ENCODE results near the gene SLC1A3. TPM values are rescaled to one million over a fixed set of nuclear protein-coding genes. Genes with fewer than 3 reads are reported as not detected.

SLC1A3 gene
- total RNA-seq, 6 donors from 2014 or later = 22.4 to 235 (median 42.0) TPM

DNA sequence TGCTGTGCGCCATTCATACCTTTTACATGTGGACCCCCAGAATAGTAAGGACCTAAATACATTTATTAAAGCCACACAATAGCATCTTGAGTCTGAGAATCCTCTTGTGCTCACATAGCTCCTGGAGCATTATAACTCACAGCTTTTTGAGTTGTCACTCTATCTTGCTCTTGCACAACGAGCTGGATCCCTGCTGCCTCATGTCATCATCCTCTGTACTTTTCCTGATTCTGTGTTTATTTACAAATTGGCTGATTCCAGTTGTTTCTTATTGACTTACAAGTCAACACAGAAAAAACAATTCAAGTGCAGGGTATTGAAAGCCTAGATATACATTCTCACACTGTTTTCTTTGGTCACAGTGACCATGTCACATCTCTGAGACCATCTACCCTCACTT, 112.9 kb downstream of the SLC1A3 start:
- no peak overlapping the region for H3K27ac ChIP-seq
- DNase-seq = no peak
- 57 to 59% methylated on average over 2 of the region's 2 CpGs for WGBS, 2 donors

DNA sequence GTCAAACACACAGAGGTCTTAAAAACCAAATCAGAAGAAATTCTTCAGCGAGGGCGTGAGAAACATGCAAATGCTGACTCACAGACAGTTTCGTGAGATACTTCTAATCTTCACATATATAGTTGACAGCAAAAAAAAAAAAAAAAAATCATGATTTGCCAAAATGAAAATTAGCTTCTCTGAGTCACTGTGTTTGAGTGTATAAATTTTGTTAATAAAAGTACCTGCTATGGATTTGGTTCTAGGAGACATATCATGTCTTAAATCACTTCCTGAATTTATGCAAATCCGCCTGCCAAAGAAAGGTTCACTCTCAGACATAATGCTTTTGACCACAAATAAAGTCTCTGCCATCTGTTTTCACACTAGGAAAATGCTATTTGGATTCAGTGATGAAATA, 114.3 kb downstream of the SLC1A3 start:
- H3K27ac ChIP-seq = no peak overlapping the region
- TF ChIP-seq, protein P1, sequence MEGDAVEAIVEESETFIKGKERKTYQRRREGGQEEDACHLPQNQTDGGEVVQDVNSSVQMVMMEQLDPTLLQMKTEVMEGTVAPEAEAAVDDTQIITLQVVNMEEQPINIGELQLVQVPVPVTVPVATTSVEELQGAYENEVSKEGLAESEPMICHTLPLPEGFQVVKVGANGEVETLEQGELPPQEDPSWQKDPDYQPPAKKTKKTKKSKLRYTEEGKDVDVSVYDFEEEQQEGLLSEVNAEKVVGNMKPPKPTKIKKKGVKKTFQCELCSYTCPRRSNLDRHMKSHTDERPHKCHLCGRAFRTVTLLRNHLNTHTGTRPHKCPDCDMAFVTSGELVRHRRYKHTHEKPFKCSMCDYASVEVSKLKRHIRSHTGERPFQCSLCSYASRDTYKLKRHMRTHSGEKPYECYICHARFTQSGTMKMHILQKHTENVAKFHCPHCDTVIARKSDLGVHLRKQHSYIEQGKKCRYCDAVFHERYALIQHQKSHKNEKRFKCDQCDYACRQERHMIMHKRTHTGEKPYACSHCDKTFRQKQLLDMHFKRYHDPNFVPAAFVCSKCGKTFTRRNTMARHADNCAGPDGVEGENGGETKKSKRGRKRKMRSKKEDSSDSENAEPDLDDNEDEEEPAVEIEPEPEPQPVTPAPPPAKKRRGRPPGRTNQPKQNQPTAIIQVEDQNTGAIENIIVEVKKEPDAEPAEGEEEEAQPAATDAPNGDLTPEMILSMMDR (IDR thresholded peaks at IDR 0.05) = no peak
- no peak for TF ChIP-seq POLR2A (IDR thresholded peaks at IDR 0.05)
- TF ChIP-seq EP300 (IDR thresholded peaks at IDR 0.05) = no peak
- no peak for TF ChIP-seq POLR2AphosphoS5 (IDR thresholded peaks at IDR 0.05)
- 78 to 83% methylated on average over 4 of the region's 4 CpGs for WGBS, 2 donors
- H3K36me3 ChIP-seq = no peaks in the 10 kb centered on the region
- DNase-seq (no peak), ATAC-seq (ENCODE audit: low FRiP score in 2 of 2) (no peak)
- no peak overlapping the region for H3K4me3 ChIP-seq
- H3K4me1 ChIP-seq = peaks cover 0 to 6% (median 0%) of the 10 kb centered on the region in 4 donors
- no peaks in the 10 kb centered on the region for H3K9me3 ChIP-seq
- H3K27me3 ChIP-seq = no peaks in the 10 kb centered on the region

More for the DNA sequence above, 112.9 kb downstream of the SLC1A3 start:
- TF ChIP-seq POLR2AphosphoS5 (IDR thresholded peaks at IDR 0.05) (no peak), EP300 (IDR thresholded peaks at IDR 0.05) (no peak), POLR2A (IDR thresholded peaks at IDR 0.05) (no peak)
- TF ChIP-seq, protein P1 (IDR thresholded peaks at IDR 0.05) = no peak
- Histone ChIP-seq H3K27me3 (no peaks in the 10 kb centered on the region), H3K36me3 (no peaks in the 10 kb centered on the region), H3K9me3 (no peaks in the 10 kb centered on the region), H3K4me1 (peaks cover 0 to 6% (median 0%) of the 10 kb centered on the region in 4 donors), H3K4me3 (no peak overlapping the region)
- ATAC-seq (ENCODE audit: low FRiP score in 2 of 2) = no peak

DNA sequence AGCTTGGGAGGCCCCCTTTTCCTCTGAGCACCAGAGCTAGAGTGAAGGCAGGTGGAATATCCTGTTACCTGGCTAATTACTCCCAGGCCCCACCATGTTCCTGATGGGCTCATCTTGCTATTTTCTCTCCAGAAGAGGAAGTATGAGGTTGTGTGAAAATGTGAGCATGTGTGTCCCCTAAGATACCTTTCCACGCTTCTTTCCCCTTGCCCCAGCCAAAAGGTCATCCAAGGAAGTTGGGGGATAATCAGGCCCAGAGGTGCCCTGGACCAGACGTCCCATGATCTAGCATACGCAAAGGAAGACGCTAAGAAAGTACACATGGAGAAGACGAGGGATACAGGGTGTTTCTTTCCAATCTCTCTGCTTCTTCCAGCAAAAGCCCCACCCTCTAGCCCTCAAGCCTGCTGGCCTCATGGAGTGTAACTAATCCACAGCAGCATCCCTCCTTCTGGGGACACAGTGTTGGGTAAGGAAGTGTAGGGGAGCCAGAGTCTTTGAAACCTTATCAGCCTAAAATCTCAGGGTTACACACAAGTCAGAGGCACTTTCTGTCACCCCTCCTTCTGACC, 115.3 kb downstream of the SLC1A3 start:
- no peaks in the 10 kb centered on the region for H3K9me3 ChIP-seq
- H3K27ac ChIP-seq = no peak overlapping the region
- 70 to 78% methylated on average over 5 of the region's 5 CpGs for WGBS, 2 donors
- H3K27me3 ChIP-seq = no peaks in the 10 kb centered on the region
- DNase-seq (no peak), ATAC-seq (ENCODE audit: low FRiP score in 2 of 2) (no peak)
- H3K4me1 ChIP-seq = peaks cover 0 to 6% (median 0%) of the 10 kb centered on the region in 4 donors
- no peak for TF ChIP-seq POLR2AphosphoS5 (IDR thresholded peaks at IDR 0.05)
- no peak for TF ChIP-seq EP300 (IDR thresholded peaks at IDR 0.05)
- TF ChIP-seq, protein P1 (IDR thresholded peaks at IDR 0.05) = no peak
- no peak for TF ChIP-seq POLR2A (IDR thresholded peaks at IDR 0.05)
- no peaks in the 10 kb centered on the region for H3K36me3 ChIP-seq
- no peak overlapping the region for H3K4me3 ChIP-seq

GRCh38 chr5:36722900-36723299, 116.5 kb downstream of the SLC1A3 start:
- H3K9me3 ChIP-seq = no peaks in the 10 kb centered on the region
- no peaks in the 10 kb centered on the region for H3K36me3 ChIP-seq
- no peak for TF ChIP-seq EP300 (IDR thresholded peaks at IDR 0.05)
- TF ChIP-seq, protein P1 (IDR thresholded peaks at IDR 0.05) = no peak
- TF ChIP-seq POLR2A (IDR thresholded peaks at IDR 0.05) = no peak
- TF ChIP-seq POLR2AphosphoS5 (IDR thresholded peaks at IDR 0.05) = no peak
- no peak overlapping the region for H3K4me3 ChIP-seq
- H3K4me1 ChIP-seq = peaks cover 0 to 6% (median 0%) of the 10 kb centered on the region in 4 donors
- 62 to 66% methylated on average over 6 of the region's 6 CpGs for WGBS, 2 donors
- ATAC-seq (ENCODE audit: low FRiP score in 2 of 2) (no peak), DNase-seq (no peak)
- no peaks in the 10 kb centered on the region for H3K27me3 ChIP-seq
- no peak overlapping the region for H3K27ac ChIP-seq

- peak overlapping the region in 3 of 4 donors; percentile 50 to 78 (median 72) for H3K27ac ChIP-seq
- peak overlapping the region in 1 of 4 donors; percentile 15 for H3K4me3 ChIP-seq
- no peak for TF ChIP-seq POLR2AphosphoS5 (IDR thresholded peaks at IDR 0.05)
- DNase-seq (peak in 1 of 2 donors; percentile 32), ATAC-seq (ENCODE audit: low FRiP score in 2 of 2) (peak in 1 of 2 donors; percentile 45)
- H3K27me3 ChIP-seq = no peaks in the 10 kb centered on the region
- no peaks in the 10 kb centered on the region for H3K36me3 ChIP-seq
- peaks cover 0 to 6% (median under 1%) of the 10 kb centered on the region in 4 donors for H3K4me1 ChIP-seq
- 43 to 65% methylated on average over 1 to 2 of the region's 2 CpGs for WGBS, 2 donors
- H3K9me3 ChIP-seq = no peaks in the 10 kb centered on the region
These were observed 117.5 kb downstream of the SLC1A3 start for GRCh38 chr5:36723912-36724311.
